Measurements from ENCODE around the gene SLC27A6.

The SLC27A6 gene

GRCh38 chr5:129001841-129002526 lies 36.7 kb downstream of the SLC27A6 start:
- Histone ChIP-seq H2AFZ (ENCODE audit: low read length, unreplicated experiment) (no peak overlapping the region), H3K27me3 (ENCODE audit: insufficient read depth, low read length) (no peaks in the 10 kb centered on the region), H3K79me2 (ENCODE audit: control insufficient read depth, insufficient read depth, low read length, unreplicated experiment) (no peaks in the 10 kb centered on the region)

GRCh38 chr5:129002527-129002842 lies 37.2 kb downstream of the SLC27A6 start:
- no peaks in the 10 kb centered on the region for H3K79me2 ChIP-seq (ENCODE audit: control insufficient read depth, insufficient read depth, low read length, unreplicated experiment)
- no peak overlapping the region for H3K4me3 ChIP-seq (ENCODE audit: low read depth, low read length)
- no peaks in the 10 kb centered on the region for H3K36me3 ChIP-seq (ENCODE audit: insufficient read depth, low read length)
- no peak overlapping the region for H2AFZ ChIP-seq (ENCODE audit: low read length, unreplicated experiment)
- no peaks in the 10 kb centered on the region for H3K4me1 ChIP-seq (ENCODE audit: control insufficient read depth, insufficient read depth, low read length, unreplicated experiment)
- H3K27me3 ChIP-seq (ENCODE audit: insufficient read depth, low read length): no peaks in the 10 kb centered on the region
- H3K27ac ChIP-seq (ENCODE audit: low read depth, low read length): no peak overlapping the region

More at GRCh38 chr5:129001841-129002526, 36.7 kb downstream of the SLC27A6 start:
- H3K4me3 ChIP-seq (ENCODE audit: low read depth, low read length): no peak overlapping the region
- no peaks in the 10 kb centered on the region for H3K4me1 ChIP-seq (ENCODE audit: control insufficient read depth, insufficient read depth, low read length, unreplicated experiment)
- H3K27ac ChIP-seq (ENCODE audit: low read depth, low read length): no peak overlapping the region
- H3K36me3 ChIP-seq (ENCODE audit: insufficient read depth, low read length): no peaks in the 10 kb centered on the region

- no peaks in the 10 kb centered on the region for H3K36me3 ChIP-seq (ENCODE audit: insufficient read depth, low read length)
Observed at GRCh38 chr5:129003232-129003631, 37.9 kb downstream of the SLC27A6 start.

GRCh38 chr5:129014185-129014584 lies 48.9 kb downstream of the SLC27A6 start:
- H3K4me3 ChIP-seq (ENCODE audit: low read depth, low read length): no peak overlapping the region
- H3K27me3 ChIP-seq (ENCODE audit: insufficient read depth, low read length): no peaks in the 10 kb centered on the region
- H3K36me3 ChIP-seq (ENCODE audit: insufficient read depth, low read length): no peaks in the 10 kb centered on the region

More at GRCh38 chr5:129003232-129003631, 37.9 kb downstream of the SLC27A6 start:
- no peak overlapping the region for H3K4me3 ChIP-seq (ENCODE audit: low read depth, low read length)
- no peaks in the 10 kb centered on the region for H3K27me3 ChIP-seq (ENCODE audit: insufficient read depth, low read length)
- no peaks in the 10 kb centered on the region for H3K4me1 ChIP-seq (ENCODE audit: control insufficient read depth, insufficient read depth, low read length, unreplicated experiment)
- no peaks in the 10 kb centered on the region for H3K79me2 ChIP-seq (ENCODE audit: control insufficient read depth, insufficient read depth, low read length, unreplicated experiment)
- no peak overlapping the region for H3K27ac ChIP-seq (ENCODE audit: low read depth, low read length)
- no peak overlapping the region for H2AFZ ChIP-seq (ENCODE audit: low read length, unreplicated experiment)

GRCh38 chr5:129018837-129019236 lies 53.5 kb downstream of the SLC27A6 start:
- no peak overlapping the region for H2AFZ ChIP-seq (ENCODE audit: low read length, unreplicated experiment)
- no peak overlapping the region for H3K4me3 ChIP-seq (ENCODE audit: low read depth, low read length)
- no peak overlapping the region for H3K27ac ChIP-seq (ENCODE audit: low read depth, low read length)
- H3K79me2 ChIP-seq (ENCODE audit: control insufficient read depth, insufficient read depth, low read length, unreplicated experiment): no peaks in the 10 kb centered on the region
- no peaks in the 10 kb centered on the region for H3K36me3 ChIP-seq (ENCODE audit: insufficient read depth, low read length)
- H3K4me1 ChIP-seq (ENCODE audit: control insufficient read depth, insufficient read depth, low read length, unreplicated experiment): no peaks in the 10 kb centered on the region
- no peaks in the 10 kb centered on the region for H3K27me3 ChIP-seq (ENCODE audit: insufficient read depth, low read length)

More at GRCh38 chr5:129014185-129014584, 48.9 kb downstream of the SLC27A6 start:
- Histone ChIP-seq H3K27ac (ENCODE audit: low read depth, low read length) (no peak overlapping the region), H2AFZ (ENCODE audit: low read length, unreplicated experiment) (no peak overlapping the region), H3K79me2 (ENCODE audit: control insufficient read depth, insufficient read depth, low read length, unreplicated experiment) (no peaks in the 10 kb centered on the region), H3K4me1 (ENCODE audit: control insufficient read depth, insufficient read depth, low read length, unreplicated experiment) (no peaks in the 10 kb centered on the region)

GRCh38 chr5:129019401-129019908 lies 54.2 kb downstream of the SLC27A6 start:
- Histone ChIP-seq H3K79me2 (ENCODE audit: control insufficient read depth, insufficient read depth, low read length, unreplicated experiment) (no peaks in the 10 kb centered on the region), H3K4me1 (ENCODE audit: control insufficient read depth, insufficient read depth, low read length, unreplicated experiment) (no peaks in the 10 kb centered on the region), H2AFZ (ENCODE audit: low read length, unreplicated experiment) (no peak overlapping the region), H3K4me3 (ENCODE audit: low read depth, low read length) (no peak overlapping the region), H3K27ac (ENCODE audit: low read depth, low read length) (no peak overlapping the region), H3K36me3 (ENCODE audit: insufficient read depth, low read length) (no peaks in the 10 kb centered on the region), H3K27me3 (ENCODE audit: insufficient read depth, low read length) (no peaks in the 10 kb centered on the region)

GRCh38 chr5:129020683-129021082 lies 55.4 kb downstream of the SLC27A6 start:
- Histone ChIP-seq H3K27ac (ENCODE audit: low read depth, low read length) (no peak overlapping the region), H3K27me3 (ENCODE audit: insufficient read depth, low read length) (no peaks in the 10 kb centered on the region), H3K36me3 (ENCODE audit: insufficient read depth, low read length) (no peaks in the 10 kb centered on the region), H3K79me2 (ENCODE audit: control insufficient read depth, insufficient read depth, low read length, unreplicated experiment) (no peaks in the 10 kb centered on the region), H3K4me1 (ENCODE audit: control insufficient read depth, insufficient read depth, low read length, unreplicated experiment) (no peaks in the 10 kb centered on the region), H2AFZ (ENCODE audit: low read length, unreplicated experiment) (no peak overlapping the region), H3K4me3 (ENCODE audit: low read depth, low read length) (no peak overlapping the region)

- Histone ChIP-seq H3K4me3 (ENCODE audit: low read depth, low read length) (no peak overlapping the region), H3K27ac (ENCODE audit: low read depth, low read length) (no peak overlapping the region), H3K4me1 (ENCODE audit: control insufficient read depth, insufficient read depth, low read length, unreplicated experiment) (no peaks in the 10 kb centered on the region), H3K27me3 (ENCODE audit: insufficient read depth, low read length) (no peaks in the 10 kb centered on the region), H3K36me3 (ENCODE audit: insufficient read depth, low read length) (no peaks in the 10 kb centered on the region), H3K79me2 (ENCODE audit: control insufficient read depth, insufficient read depth, low read length, unreplicated experiment) (no peaks in the 10 kb centered on the region), H2AFZ (ENCODE audit: low read length, unreplicated experiment) (no peak overlapping the region)
Observed at GRCh38 chr5:129021744-129022143, 56.5 kb downstream of the SLC27A6 start.

GRCh38 chr5:129022599-129022998 lies 57.3 kb downstream of the SLC27A6 start:
- H3K79me2 ChIP-seq (ENCODE audit: control insufficient read depth, insufficient read depth, low read length, unreplicated experiment): no peaks in the 10 kb centered on the region
- H3K27me3 ChIP-seq (ENCODE audit: insufficient read depth, low read length): no peaks in the 10 kb centered on the region
- H3K36me3 ChIP-seq (ENCODE audit: insufficient read depth, low read length): no peaks in the 10 kb centered on the region
- H3K4me1 ChIP-seq (ENCODE audit: control insufficient read depth, insufficient read depth, low read length, unreplicated experiment): no peaks in the 10 kb centered on the region
- H2AFZ ChIP-seq (ENCODE audit: low read length, unreplicated experiment): no peak overlapping the region
- no peak overlapping the region for H3K27ac ChIP-seq (ENCODE audit: low read depth, low read length)
- H3K4me3 ChIP-seq (ENCODE audit: low read depth, low read length): no peak overlapping the region

GRCh38 chr5:129027260-129027659 lies 62.0 kb downstream of the SLC27A6 start:
- Histone ChIP-seq H2AFZ (ENCODE audit: low read length, unreplicated experiment) (no peak overlapping the region), H3K4me1 (ENCODE audit: control insufficient read depth, insufficient read depth, low read length, unreplicated experiment) (no peaks in the 10 kb centered on the region), H3K79me2 (ENCODE audit: control insufficient read depth, insufficient read depth, low read length, unreplicated experiment) (no peaks in the 10 kb centered on the region), H3K36me3 (ENCODE audit: insufficient read depth, low read length) (no peaks in the 10 kb centered on the region), H3K27ac (ENCODE audit: low read depth, low read length) (no peak overlapping the region), H3K27me3 (ENCODE audit: insufficient read depth, low read length) (no peaks in the 10 kb centered on the region), H3K4me3 (ENCODE audit: low read depth, low read length) (no peak overlapping the region)

- Histone ChIP-seq H3K79me2 (ENCODE audit: control insufficient read depth, insufficient read depth, low read length, unreplicated experiment) (no peaks in the 10 kb centered on the region), H3K27ac (ENCODE audit: low read depth, low read length) (no peak overlapping the region), H2AFZ (ENCODE audit: low read length, unreplicated experiment) (no peak overlapping the region), H3K36me3 (ENCODE audit: insufficient read depth, low read length) (no peaks in the 10 kb centered on the region), H3K27me3 (ENCODE audit: insufficient read depth, low read length) (no peaks in the 10 kb centered on the region), H3K4me3 (ENCODE audit: low read depth, low read length) (no peak overlapping the region), H3K4me1 (ENCODE audit: control insufficient read depth, insufficient read depth, low read length, unreplicated experiment) (no peaks in the 10 kb centered on the region)
Observed at GRCh38 chr5:129031886-129032683, 66.8 kb downstream of the SLC27A6 start.

Measured in ACC112 (cell line).